ENCODE measurements around the gene UTP3. TPM values are rescaled to one million over a fixed set of nuclear protein-coding genes. Genes with fewer than 3 reads are reported as not detected.
"Not testable (repeated sequence)": the region's sequence is repeated elsewhere in the genome, so short reads cannot be mapped to it uniquely, and the experiment has no call there.

UTP3 gene
- total RNA-seq, 1 donor from 2014 or later, result 30.0 TPM

- intact Hi-C loops (cut with micrococcal nuclease), result no loop called here
These were observed 6.6 kb upstream of the UTP3 start for GRCh38 chr4:70681704-70682103.

GRCh38 chr4:70682142-70682541 is 6.2 kb upstream of the UTP3 start:
- intact Hi-C loops (cut with micrococcal nuclease), result not testable (repeated sequence)

DNA sequence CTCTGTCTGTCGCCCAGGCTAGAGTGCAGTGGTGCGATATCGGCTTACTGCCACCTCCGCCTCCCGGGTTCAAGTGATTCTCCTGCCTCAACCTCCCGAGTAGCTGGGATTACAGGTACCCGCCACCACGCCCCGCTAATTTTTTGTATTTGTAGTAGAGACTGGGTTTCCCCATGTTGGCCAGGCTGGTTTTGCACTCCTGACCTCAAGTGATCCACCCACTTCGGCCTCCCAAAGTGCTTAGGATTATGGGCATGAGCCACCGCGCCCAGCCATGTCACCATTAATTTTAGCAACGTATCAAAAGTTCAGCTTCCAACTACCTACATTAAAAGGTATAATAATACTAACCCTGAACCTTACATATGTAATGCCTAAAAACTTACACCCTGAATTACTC is 940 bp upstream of the UTP3 start:
- intact Hi-C loops (cut with micrococcal nuclease), result loop anchor here (5.0 kb wide), 2 partner anchors 70 to 85 kb away; no protein-coding TSS in a partner anchor

- intact Hi-C loops (cut with micrococcal nuclease), result loop anchor here (1.0 to 5.0 kb wide), 8 partner anchors 16 to 304 kb away; partner anchors contain the start of genes DCK, GRSF1 and MOB1B
These were observed 481 bp downstream of the UTP3 start for GRCh38 chr4:70688795-70689231.

DNA sequence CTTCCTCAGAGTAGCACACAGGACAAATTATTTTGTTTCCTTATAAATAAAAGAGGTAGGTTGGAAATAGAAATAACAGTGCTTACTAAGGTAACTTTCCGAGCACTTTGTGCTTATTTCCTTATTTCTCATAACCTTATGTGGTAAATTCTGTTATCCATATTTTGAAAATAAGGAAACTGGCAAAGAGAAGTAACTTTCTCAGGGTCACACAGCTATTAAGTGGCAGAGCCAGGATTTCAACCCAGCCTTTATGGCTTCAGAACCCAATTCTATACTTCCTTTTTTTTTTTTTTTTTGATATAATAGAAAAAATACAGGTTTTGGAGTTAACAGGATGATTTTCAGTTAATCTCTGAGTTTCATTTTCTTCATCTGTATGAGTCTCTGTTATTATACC is 3.3 kb downstream of the UTP3 start:
- intact Hi-C loops (cut with micrococcal nuclease), result no loop called here

- intact Hi-C loops (cut with micrococcal nuclease), result not testable (repeated sequence)
These were observed 6.3 kb downstream of the UTP3 start for GRCh38 chr4:70694633-70695032.

DNA sequence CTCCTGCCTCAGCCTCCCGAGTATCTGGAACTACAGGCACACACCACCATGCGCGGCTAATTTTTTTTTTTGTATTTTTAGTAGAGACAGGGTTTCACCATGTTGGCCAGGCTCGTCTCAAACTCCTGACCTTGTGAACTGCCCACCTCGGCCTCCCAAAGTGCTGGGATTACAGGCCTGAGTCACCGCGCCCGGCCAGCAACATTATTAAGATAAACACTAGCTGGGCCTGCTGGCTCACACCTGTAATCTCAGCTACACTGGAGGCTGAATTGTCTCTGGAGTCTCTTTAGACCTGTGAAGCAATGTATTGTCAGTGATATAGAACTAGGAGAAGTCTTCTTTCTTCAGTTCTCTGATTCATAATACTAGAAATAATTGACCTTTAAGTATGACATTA is 10.1 kb downstream of the UTP3 start:
- intact Hi-C loops (cut with micrococcal nuclease), result not testable (repeated sequence)

DNA sequence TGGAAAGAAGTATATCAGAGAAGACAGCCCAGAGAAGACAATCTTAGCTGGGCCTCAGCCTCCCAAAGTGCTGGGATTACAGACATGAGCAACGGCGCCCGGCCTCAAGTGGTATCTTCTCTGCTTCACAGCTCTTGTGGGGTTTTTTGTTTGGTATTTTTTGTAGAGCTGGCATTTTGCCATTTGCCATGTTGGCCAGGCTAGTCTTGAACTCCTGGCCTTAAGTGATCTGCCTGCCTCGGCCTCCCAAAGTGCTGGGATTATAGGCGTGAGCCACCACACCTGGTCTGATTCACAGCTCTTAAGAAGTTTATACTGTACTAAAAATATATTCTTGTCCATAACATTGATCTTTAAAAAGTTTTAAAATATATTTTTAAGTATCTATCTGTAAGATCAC is 12.4 kb downstream of the UTP3 start:
- intact Hi-C loops (cut with micrococcal nuclease), result no loop called here

- intact Hi-C loops (cut with micrococcal nuclease), result no loop called here
These were observed 12.9 kb downstream of the UTP3 start for GRCh38 chr4:70701271-70701670.

DNA sequence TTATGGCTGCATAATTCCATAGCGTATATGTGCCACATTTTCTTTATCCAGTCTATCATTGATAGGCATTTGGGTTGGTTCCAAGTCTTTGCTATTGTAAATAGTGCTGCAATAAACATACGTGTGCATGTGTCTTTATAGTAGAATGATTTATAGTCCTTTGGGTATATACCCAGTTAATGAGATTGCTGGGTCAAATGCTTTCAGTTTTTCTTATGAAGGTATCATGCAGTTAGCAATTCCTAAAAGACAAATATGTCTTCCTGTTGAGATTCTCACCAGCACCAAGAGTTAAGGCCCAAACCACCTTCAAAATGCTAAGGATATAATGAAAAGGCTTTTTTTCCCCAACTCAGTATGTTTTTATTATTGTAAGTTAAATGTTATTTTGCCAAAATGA is 14.3 kb downstream of the UTP3 start:
- intact Hi-C loops (cut with micrococcal nuclease), result not testable (repeated sequence)

DNA sequence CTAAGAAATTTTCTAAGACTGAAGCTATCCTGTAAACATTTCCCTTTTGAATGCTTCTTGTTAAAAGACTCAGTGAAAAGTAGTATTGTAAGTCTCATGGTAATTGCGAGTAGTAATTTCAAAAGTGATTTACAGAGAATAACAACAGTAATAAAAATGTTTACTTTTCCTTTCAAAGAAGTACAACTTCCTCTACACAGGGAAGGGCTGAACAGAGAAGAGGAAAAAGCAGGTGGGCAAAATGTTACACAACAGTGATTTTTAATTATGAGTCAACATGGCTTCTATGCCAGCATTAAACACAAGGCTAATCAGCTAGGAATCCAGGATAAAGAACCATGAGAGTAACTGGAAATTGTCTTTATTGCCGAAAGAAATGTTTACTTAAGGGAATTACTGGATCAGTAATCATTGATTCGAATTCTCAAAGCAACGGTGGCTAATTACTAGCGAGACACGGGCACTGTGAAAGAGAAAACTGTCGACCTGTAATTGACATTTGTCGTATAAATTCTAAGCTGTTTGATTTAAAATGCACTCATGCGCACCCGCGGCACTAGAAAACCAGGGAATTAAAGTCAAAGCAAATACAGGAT is 15.4 kb downstream of the UTP3 start:
- intact Hi-C loops (cut with micrococcal nuclease), result no loop called here

GRCh38 chr4:70704215-70704930 is 16.0 kb downstream of the UTP3 start:
- intact Hi-C loops (cut with micrococcal nuclease), result no loop called here

DNA sequence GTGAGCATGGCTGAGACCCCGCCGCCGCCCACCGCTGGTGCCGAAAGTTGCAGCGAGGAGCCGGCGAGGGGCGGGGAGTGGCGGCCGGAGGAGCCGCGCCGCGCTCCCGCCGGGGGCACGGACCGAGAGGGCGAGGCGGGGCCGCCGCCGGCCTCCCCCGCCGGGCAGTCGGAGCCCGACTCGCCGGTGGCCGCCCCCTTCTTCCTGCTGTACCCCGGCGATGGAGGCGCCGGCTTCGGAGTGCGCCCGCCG is 16.5 kb downstream of the UTP3 start:
- intact Hi-C loops (cut with micrococcal nuclease), result loop anchor here (1.0 kb wide), 4 partner anchors 17 to 197 kb away; partner anchors contain the start of genes GRSF1, MOB1B and UTP3

DNA sequence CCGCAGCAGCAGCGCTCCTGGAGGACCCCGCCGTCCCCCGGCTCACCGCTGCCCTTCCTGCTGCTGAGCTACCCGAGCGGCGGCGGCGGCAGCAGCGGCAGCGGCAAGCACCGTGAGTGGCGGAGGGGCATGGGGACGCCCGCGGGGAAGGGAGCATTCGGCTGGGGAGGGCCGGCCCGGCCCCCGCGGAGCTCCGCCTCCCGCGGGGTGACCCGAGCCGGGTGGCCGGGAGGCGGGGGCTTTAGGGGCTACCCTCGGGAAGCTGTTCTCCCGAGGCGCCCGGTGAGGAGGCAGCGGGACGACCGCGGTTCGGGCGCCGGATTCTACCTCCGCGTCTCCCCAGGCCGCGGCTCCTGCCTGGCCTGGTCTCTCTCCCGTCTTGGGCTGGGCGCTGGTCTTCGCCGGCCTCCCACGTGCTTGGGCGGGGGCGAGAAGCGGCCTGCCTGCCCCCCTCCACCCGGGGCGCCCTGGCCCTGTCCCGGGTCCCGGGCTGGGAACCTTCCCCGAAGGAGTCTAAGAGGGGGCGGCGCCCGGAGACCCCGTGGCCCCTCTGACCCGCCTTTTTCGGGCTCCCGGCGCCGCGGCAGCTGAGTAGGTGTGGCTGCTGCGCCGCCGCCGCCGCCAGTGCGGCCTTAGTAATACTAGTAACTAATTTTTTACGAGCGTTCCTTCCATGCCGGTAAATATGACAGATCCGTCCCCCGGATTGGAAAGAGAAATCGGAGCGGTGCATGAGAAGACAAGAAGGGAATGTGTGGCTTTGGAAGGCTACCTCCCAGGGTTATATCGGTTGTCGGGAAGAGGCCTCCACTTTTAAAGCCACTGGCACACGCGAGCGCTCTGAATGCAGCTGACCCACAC is 17.1 kb downstream of the UTP3 start:
- intact Hi-C loops (cut with micrococcal nuclease), result loop anchor here (1.0 kb wide), 5 partner anchors 17 to 288 kb away; partner anchors contain the start of genes DCK, GRSF1, MOB1B and UTP3

- intact Hi-C loops (cut with micrococcal nuclease), result loop anchor here (1.0 kb wide), 1 partner anchor 287 kb away; the partner anchor contains the start of gene DCK
These were observed 17.7 kb downstream of the UTP3 start for GRCh38 chr4:70706044-70706461.

GRCh38 chr4:70706516-70706915 is 18.2 kb downstream of the UTP3 start:
- intact Hi-C loops (cut with micrococcal nuclease), result loop anchor here (1.0 kb wide), 1 partner anchor 287 kb away; the partner anchor contains the start of gene DCK

- intact Hi-C loops (cut with micrococcal nuclease), result no loop called here
These were observed 21.4 kb downstream of the UTP3 start for GRCh38 chr4:70709611-70710205.

GRCh38 chr4:70711599-70711998 is 23.3 kb downstream of the UTP3 start:
- intact Hi-C loops (cut with micrococcal nuclease), result no loop called here

- intact Hi-C loops (cut with micrococcal nuclease), result no loop called here
These were observed 23.8 kb downstream of the UTP3 start for GRCh38 chr4:70712150-70712549.

- intact Hi-C loops (cut with micrococcal nuclease), result no loop called here
These were observed 24.5 kb downstream of the UTP3 start for GRCh38 chr4:70712604-70713452.

All from T-helper 2 cell treated with Interferon-gamma antibody and Interleukin-4, amounts not matched to agents 100 ng/mL and 5 ng/mL, for 36 hours (primary cell).